HG03520 (cell line): ENCODE results near the gene NMRK1.

Source experiments
- ATAC-seq: cut with Tn5 transposase; IDR thresholded peaks from one replicate; pipeline ENCODE4 v1.9.1; 2021; ENCODE audit warnings: mild to moderate bottlenecking, moderate library complexity; ENCODE audit not compliant: unreplicated experiment

NMRK1 gene

GRCh38 chr9:75063556-75064305 lies 24.2 kb downstream of the NMRK1 start:
- no peak for ATAC-seq

DNA sequence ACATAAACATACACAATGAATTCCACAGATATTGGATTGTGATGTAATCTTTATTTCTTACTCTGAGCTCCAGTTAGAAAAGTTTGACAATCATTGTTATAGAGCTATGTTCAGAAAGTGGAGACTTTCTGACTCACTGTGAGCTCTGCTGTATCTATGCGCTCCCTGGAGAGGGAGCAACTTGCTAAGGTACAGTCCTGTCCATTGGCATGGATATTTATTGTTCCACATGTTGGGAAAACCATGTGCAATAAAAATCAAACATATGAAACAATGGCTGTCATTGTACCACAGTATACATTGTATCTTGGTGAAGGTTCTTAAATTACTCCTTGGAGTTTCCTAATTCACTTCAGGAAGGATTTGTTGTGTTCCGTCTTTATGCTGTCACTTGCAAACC lies 26.8 kb downstream of the NMRK1 start:
- no peak for ATAC-seq

DNA sequence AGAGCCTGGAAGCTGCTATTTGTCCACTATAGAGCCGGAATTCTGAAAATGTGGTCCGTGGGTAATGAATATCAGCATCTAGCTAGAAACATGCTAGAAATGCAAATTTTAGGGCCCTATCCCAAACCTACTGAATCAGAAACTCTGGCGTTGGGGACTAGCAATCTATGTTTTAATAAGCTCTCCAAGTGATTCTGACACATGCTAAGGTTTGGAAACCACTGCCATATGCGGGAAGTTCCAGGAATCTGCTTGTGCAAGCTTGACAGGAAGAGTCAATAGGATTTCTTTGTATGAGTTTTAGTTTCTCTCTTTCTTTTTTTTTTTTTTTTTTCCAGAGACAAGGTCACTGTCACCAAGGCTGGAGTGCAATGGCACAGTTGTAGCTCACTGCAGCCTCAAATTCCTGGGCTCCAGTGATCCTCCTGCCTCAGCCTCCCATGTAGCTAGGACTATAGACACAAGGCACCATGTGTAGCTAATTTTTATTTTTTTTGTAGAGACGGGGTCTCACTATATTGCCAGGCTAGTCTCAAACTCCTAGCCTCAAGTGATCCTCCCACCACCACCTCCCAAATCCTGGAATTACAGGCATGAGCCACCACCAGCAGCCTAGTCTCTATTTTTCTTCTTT lies 33.5 kb downstream of the NMRK1 start:
- ATAC-seq, result no peak

DNA sequence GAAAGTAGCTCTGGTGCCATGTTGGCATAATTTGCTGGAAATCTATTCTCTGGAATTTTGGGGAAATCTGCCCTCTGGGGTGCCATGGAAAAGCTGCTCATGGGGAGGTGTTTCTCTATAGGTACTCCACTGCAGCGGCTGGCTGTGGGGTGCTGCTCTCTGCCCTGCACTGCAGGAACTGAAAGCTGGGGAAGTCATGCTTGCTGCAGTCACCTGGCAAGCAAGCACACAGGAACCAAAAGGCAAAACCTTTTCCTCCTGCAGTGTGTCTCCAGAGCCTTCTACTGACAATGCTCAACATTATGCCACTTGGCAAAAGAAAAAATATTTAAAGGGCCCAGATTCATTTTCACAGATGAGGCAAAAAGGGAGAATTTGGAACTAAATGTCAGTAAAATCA lies 34.1 kb downstream of the NMRK1 start:
- ATAC-seq, result peak; percentile 90

DNA sequence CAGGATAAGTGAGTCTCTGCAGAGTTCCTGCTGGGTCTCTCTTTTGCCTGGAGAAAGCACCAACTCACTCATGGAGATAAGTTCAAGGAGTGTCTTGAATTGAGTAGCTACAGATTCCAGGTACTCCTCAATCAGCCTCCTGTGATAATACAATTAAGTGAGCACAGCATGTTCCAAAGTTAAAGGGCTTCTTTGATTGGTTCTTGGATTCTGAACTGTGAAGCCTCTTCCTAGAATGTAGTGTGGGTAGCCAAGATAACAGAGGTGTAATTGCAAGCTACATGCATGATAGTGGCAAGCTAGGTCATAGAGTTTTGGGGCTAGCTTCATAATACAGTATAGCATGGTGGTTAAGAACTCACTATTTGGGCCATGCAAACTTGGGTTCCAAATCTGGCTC lies 36.7 kb downstream of the NMRK1 start:
- no peak for ATAC-seq

DNA sequence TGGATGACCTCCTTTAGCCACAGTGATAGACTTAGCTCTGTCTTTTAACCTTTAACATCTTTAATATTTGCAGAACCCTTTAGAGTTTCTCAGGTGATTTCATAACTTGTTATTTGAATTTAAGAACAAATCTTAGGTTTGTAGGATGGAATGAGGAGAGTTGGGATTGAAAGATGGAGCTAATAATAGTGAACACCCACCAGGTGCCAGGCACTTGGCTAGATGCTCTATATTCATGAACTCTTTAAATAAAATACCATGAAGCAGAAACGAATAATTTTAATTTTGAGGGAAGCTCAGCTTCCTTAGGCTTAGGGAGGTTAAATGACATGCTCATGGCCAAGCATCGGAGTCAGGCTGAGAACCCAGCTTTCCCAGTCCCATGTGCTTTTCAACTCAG lies 40.4 kb downstream of the NMRK1 start:
- ATAC-seq, result no peak

GRCh38 chr9:75046725-75047345 lies 41.1 kb downstream of the NMRK1 start:
- ATAC-seq, result no peak

DNA sequence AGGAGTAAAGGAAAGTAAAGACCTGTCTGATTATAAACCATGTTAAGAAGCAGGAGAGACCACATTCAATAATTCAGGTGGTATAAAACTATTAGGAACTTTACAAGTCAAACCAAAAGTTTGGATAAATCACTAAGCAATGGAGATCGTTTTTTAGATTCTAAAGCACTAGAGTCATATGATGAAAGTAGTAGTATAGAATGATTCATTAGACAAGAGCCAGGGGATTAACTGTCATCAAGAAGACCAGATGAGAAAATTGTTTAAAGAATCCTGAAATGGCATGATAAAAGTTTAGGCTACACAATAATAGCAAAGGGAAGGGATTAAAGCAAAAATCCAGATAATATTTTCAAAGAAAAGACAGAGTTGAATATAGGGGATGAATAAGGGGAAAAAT lies 46.9 kb downstream of the NMRK1 start:
- no peak for ATAC-seq

- ATAC-seq, result no peak
Observed at GRCh38 chr9:75039801-75040200, 48.2 kb downstream of the NMRK1 start.

DNA sequence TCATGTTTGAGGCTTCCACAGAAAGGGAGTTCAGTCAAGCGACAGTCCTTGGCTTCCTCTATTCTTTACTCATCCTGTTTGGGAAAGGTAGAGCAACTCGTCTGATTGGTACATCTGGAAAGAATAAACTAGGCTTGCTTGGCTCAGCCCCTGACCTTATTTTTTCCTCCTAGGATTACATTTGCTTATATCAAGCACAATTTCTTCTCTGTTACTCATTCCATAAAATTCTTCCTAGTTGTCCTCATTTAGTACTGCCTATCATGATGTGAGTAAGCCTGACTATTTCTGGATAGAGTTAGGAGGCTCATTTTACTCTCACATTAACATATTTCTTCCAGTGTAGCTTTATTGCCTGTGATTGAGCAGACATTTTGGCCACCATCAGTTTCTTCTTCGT lies 48.9 kb downstream of the NMRK1 start:
- ATAC-seq, result no peak

DNA sequence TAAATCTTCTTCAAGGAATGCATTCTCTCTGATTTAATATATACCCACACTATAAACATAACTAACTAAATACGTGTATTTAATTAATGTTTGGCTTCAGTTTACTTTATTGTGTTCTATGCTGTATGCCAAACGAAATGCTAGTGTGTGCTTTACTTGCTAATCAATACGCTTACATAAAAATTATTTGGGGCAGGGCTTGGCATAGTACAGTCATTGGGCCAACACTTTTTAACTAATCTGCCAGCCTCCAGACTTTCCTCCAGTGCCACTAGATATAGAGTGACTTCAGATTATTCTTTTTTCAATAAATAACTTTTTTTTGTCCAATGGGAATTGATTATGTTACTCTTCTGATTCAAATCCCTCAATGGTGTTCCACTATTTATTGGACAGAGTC lies 51.2 kb downstream of the NMRK1 start:
- no peak for ATAC-seq

DNA sequence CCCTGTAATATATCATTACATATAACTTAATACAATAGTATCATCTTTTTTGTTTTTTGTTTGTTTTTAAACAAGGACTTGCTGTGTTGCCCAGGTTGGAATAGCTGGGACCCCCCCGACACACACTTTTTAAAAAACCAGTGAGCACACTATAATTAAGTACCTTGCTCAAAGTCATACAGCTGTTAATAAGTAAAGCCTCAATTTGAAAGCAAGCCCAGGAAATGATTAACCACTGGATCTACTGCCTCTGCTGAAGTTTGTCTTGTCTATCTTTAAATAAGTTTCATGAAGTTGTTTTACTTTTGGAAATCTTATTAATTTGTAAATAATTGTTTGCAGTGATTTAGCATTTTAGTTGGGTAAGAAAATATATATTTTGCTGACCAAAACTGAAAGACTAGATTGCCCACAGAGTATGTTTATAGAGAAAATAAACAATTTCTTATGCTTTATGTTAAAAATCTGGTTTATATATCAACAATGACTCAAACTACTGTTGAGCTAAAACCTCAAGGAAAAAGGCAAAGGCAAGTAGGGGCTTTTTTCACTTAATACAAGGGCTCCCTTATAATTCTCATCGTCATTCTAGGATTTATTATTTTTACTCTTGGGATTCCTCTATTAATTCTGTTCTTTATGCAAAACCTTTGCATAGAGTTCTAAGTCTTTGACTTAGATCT lies 54.0 kb downstream of the NMRK1 start:
- peak; percentile 65 for ATAC-seq

GRCh38 chr9:75027187-75028107 lies 60.5 kb downstream of the NMRK1 start:
- peak; percentile 42 for ATAC-seq

GRCh38 chr9:75023846-75024245 lies 64.1 kb downstream of the NMRK1 start:
- ATAC-seq, result no peak

DNA sequence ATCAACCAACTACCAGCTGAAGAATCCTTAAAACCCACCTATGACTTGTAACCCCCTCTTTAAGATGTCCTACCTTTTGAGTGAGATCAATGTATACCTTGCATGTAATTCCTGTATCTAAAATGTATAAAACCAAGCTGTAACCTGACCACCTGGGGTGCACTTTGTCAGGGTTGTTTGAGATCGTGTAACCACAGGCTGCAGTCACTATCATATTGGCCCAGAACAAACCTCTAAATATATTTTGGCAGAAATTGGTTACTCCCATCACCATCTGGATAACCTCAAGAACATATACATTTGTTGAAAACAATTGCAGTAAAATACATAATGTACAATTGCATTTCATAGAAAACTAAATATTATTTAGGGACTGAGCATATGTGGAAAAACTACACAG lies 68.3 kb downstream of the NMRK1 start:
- no peak for ATAC-seq

DNA sequence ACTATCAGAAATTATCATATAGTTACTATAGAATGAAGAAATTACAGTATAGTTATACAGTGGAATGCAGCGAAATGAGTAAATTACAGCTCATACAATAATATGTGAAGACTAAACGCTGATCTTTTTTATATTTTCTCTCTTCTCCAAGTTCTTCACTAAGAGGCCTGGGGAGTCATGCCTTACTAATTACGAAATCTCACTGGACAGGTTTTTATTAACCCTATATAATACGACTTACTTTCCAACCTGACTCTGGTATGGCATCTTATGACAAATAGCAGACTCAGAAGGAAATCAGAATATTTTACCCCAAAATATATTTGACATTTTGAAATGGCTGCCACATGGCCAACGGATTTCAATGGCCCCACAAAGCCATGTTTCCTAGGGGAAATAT lies 68.9 kb downstream of the NMRK1 start:
- no peak for ATAC-seq

- ATAC-seq, result no peak
Observed at GRCh38 chr9:75017378-75017777, 70.6 kb downstream of the NMRK1 start.

DNA sequence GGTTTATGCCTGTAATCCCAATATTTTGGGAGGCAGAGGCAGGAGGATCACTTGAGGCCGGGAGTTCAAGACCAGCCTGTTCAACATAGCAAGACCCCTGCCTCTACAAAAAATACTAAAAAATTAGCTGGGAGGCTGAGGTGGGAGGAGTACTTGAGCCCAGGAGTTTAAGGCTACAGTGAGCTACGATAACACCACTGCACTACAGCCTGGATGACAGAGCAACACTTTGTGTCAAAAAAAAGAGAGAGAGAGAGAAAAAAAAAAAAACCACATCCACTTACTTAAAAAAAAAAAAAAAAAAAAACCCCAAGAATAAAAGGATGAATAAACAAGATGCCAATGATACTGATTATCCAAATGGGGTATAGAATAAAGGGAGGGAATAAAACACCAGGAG lies 74.2 kb downstream of the NMRK1 start:
- no peak for ATAC-seq
